K562 (cell line): ENCODE data around the gene INPP4B. TPM values are rescaled to one million over a fixed set of nuclear protein-coding genes. Genes with fewer than 3 reads are reported as not detected.

Experiments
- ATAC-seq: fragments of 200-7000 bp; cut with Tn5 transposase; 3 replicates; pipeline ENCODE4 v1.9.1; 2020; ENCODE audit warnings: moderate library complexity
- BruUV-seq: library from RNA; stranded (reverse); fragments of 400-500 nt; replicated peaks from 2 replicates; lab custom pipeline; 2021; lab: Mats Ljungman, UMichigan
- CTCF ChIA-PET: fragments of 300-600 bp; formaldehyde crosslinking; extraction: SDS; loops from one replicate; lab custom pipeline; 2021; ENCODE audit warnings: low intra/inter-chr PET ratio; lab: Yijun Ruan, JAX
- POLR2A ChIA-PET: fragments of 300-600, 350-650 bp; sonication (Branson Sonifier 250); formaldehyde crosslinking; extraction: SDS; loops from one replicate; lab custom pipeline; 2021; ENCODE audit warnings: antibody characterized with exemption, inconsistent platforms; lab: Yijun Ruan, JAX
- DNase-seq, 4 experiments: peaks; one replicate each; pipeline versions ENCODE4 v3.0.0 to v3.0.0-alpha.2; 2011 to 2018; ENCODE audit warnings: low spot score in 3 of 4, mixed read lengths in 3 of 4; ENCODE audit errors: extremely low read depth in 1 of 4
- FAIRE-seq: peaks from 2 replicates; lab custom pipeline; 2011; peaks lifted over from hg19 to GRCh38; lab: Jason Lieb, UNC
- H2AFZ ChIP-seq: 2 replicates; pipeline ENCODE4 v1.6.0; 2011; ENCODE audit warnings: low read depth, low read length, control low read depth, inconsistent platforms
- H3K27ac ChIP-seq: fragments of 200-600 bp; 3 replicates; pipeline ENCODE4 v1.8.0; 2011; ENCODE audit warnings: low read depth, mild to moderate bottlenecking, control low read depth, inconsistent platforms, low read length, moderate library complexity, mixed read lengths; ENCODE audit errors: extremely low read depth
- H3K27me3 ChIP-seq, 2 experiments: fragments of 300-600 bp in 1 of 2; 2 replicates in 1 of 2; 3 replicates in 1 of 2; pipeline versions ENCODE4 v1.6.0 to v1.8.0; 2011; ENCODE audit warnings: inconsistent platforms in 2 of 2, low read length in 2 of 2, mild to moderate bottlenecking in 1 of 2, mixed read lengths in 1 of 2, moderate library complexity in 1 of 2; ENCODE audit not compliant: control insufficient read depth in 2 of 2, insufficient read depth in 2 of 2
- H3K36me3 ChIP-seq: fragments of 300-600 bp; 3 replicates; pipeline ENCODE4 v1.8.0; 2011; ENCODE audit warnings: mild to moderate bottlenecking, low read length, inconsistent platforms; ENCODE audit not compliant: control insufficient read depth, insufficient read depth
- H3K4me1 ChIP-seq, 2 experiments: fragments of 200-600 bp in 1 of 2; replicated peaks in 1 of 2; 2 replicates in 1 of 2; 3 replicates in 1 of 2; pipeline versions ENCODE4 v1.5.1 to v1.8.0; 2011; ENCODE audit warnings: inconsistent platforms in 2 of 2, low read length in 2 of 2, mild to moderate bottlenecking in 1 of 2, mixed read lengths in 1 of 2, moderate library complexity in 1 of 2; ENCODE audit not compliant: control insufficient read depth in 2 of 2, insufficient read depth in 2 of 2
- H3K4me2 ChIP-seq: 2 replicates; pipeline ENCODE4 v1.6.1; 2011; ENCODE audit warnings: low read length, control low read depth, inconsistent platforms, mixed read lengths; ENCODE audit not compliant: insufficient read depth
- H3K4me3 ChIP-seq: fragments of 200-600 bp; sonication (generic), shearing (Covaris generic); 2 replicates; pipeline ENCODE4 v1.5.1; 2016; ENCODE audit warnings: control low read depth, inconsistent platforms
- H3K79me2 ChIP-seq: fragments of 200-600 bp; 3 replicates; pipeline ENCODE4 v1.8.0; 2011; ENCODE audit warnings: low read length, inconsistent platforms; ENCODE audit not compliant: control insufficient read depth, insufficient read depth
- H3K9ac ChIP-seq, 2 experiments: 2 replicates each; pipeline versions ENCODE4 v1.6.0 to v1.6.1; 2011; ENCODE audit warnings: low read depth in 2 of 2, low read length in 2 of 2, control low read depth in 1 of 2, inconsistent platforms in 1 of 2, mild to moderate bottlenecking in 1 of 2, mixed read lengths in 1 of 2; ENCODE audit not compliant: insufficient read depth in 1 of 2
- H3K9me1 ChIP-seq: one replicate; pipeline ENCODE4 v1.6.0; 2011; ENCODE audit warnings: inconsistent platforms, mild to moderate bottlenecking, low read length, moderate library complexity; ENCODE audit not compliant: control insufficient read depth, insufficient read depth
- H3K9me3 ChIP-seq: replicated peaks from 2 replicates; pipeline ENCODE4 v1.5.1; 2011; ENCODE audit warnings: low read depth, low read length, inconsistent platforms; ENCODE audit not compliant: control insufficient read depth, insufficient read depth
- H4K20me1 ChIP-seq: replicated peaks from 2 replicates; pipeline ENCODE4 v1.6.1; 2011; ENCODE audit warnings: low read length, inconsistent platforms, mixed read lengths; ENCODE audit not compliant: control insufficient read depth, insufficient read depth
- CBX2 ChIP-seq: fragments of 200-600 bp; sonication (generic); IDR thresholded peaks from one replicate; pipeline ENCODE4 v1.6.1; 2012; ENCODE audit warnings: mild to moderate bottlenecking, low read length, inconsistent platforms; ENCODE audit not compliant: insufficient read depth, poor library complexity, severe bottlenecking
- CCNT2 ChIP-seq: IDR thresholded peaks from 2 replicates; pipeline ENCODE4 v1.6.1; 2011; ENCODE audit warnings: borderline replicate concordance, low read depth, mild to moderate bottlenecking, moderate library complexity, mixed read lengths, low read length; ENCODE audit not compliant: insufficient read length; ENCODE audit errors: extremely low read depth
- HNRNPK ChIP-seq: fragments of 200-400 bp; formaldehyde crosslinking; IDR thresholded peaks from one replicate; pipeline ENCODE4 v1.6.1; 2018; ENCODE audit warnings: mild to moderate bottlenecking, low read depth, low read length; ENCODE audit not compliant: poor library complexity, severe bottlenecking
- SIX5 ChIP-seq, 2 experiments: IDR thresholded peaks; 2 replicates each; pipeline ENCODE4 v1.6.1; 2011; ENCODE audit warnings: low read length in 2 of 2, borderline replicate concordance in 1 of 2, low read depth in 1 of 2, mild to moderate bottlenecking in 1 of 2, moderate library complexity in 1 of 2; ENCODE audit not compliant: insufficient read depth in 1 of 2
- STAG1 ChIP-seq: sonication (generic); formaldehyde crosslinking; IDR thresholded peaks from 2 replicates; pipeline ENCODE4 v1.5.0; 2020; ENCODE audit warnings: missing genetic modification reagents, borderline replicate concordance
- ZEB2 ChIP-seq: fragments of 450-650 bp; IDR thresholded peaks from 2 replicates; pipeline ENCODE4 v1.6.1; 2016
- ZNF24 ChIP-seq: fragments of 450-650 bp; IDR thresholded peaks from 2 replicates; pipeline ENCODE4 v1.6.1; 2016
- ZNF384 ChIP-seq: IDR thresholded peaks from 2 replicates; pipeline ENCODE4 v1.6.1; 2012; ENCODE audit warnings: low read depth, low read length, improper control_type of control experiment
- ZNF583 ChIP-seq: fragments of 250-450 bp; sonication (Bioruptor Pico); IDR thresholded peaks from 2 replicates; pipeline ENCODE4 v1.4.0; 2020
- ZNF766 ChIP-seq: fragments of 200-800 bp; sonication (Bioruptor generic); conservative IDR thresholded peaks from 2 replicates; pipeline ENCODE4 v1.6.1; 2016; ENCODE audit warnings: missing genetic modification characterization, missing compliant biosample characterization
- ZSCAN29 ChIP-seq: fragments of 450-650 bp; IDR thresholded peaks from 2 replicates; pipeline ENCODE4 v1.6.1; 2017
- WGBS: fragments of 100-300 bp; shearing (Covaris generic); methylation state at CpG from one replicate; pipeline ENCODE4 v1.1.6; 2016; ENCODE audit warnings: low coverage, mixed read lengths; ENCODE audit not compliant: insufficient coverage; ENCODE audit errors: missing lambda C conversion rate; 5-methylcytosine and 5-hydroxymethylcytosine counted together
- in situ Hi-C: fragments of 300-500 bp; cut with MboI; formaldehyde crosslinking; loops from 4 replicates; pipeline ENCODE4 v1.15.0; 2018; ENCODE audit warnings: inconsistent platforms, mixed read lengths
- intact Hi-C: fragments of 100-400 bp; cut with micrococcal nuclease; formaldehyde crosslinking; loops from 2 replicates; pipeline ENCODE4 v1.14.2; 2022
- polyA plus RNA-seq, 8 experiments: library from polyadenylated mRNA; depleted of rRNA in 4 of 8; stranded (reverse) in 5 of 8; unstranded in 3 of 8; fragments of >200 nt; fragmentation: Nextera tagmentation in 2 of 8; fragmentation: Illumina TruSeq in 1 of 8; extraction: Ambion mirVana in 2 of 8; extraction: Trizol in 1 of 8; gene quantifications; 2 replicates each; pipeline versions ENCODE4 v1.2.1 to v1.2.3, GENCODE V29; 2011 to 2014; ENCODE audit warnings: inconsistent platforms in 1 of 8, missing spikeins in 1 of 8
- total RNA-seq, 7 experiments: library from RNA; depleted of rRNA in 6 of 7; stranded (reverse); fragments of >200 nt in 6 of 7; fragmentation: Illumina TruSeq in 2 of 7; extraction: Trizol in 2 of 7; gene quantifications; 2 replicates each; pipeline versions ENCODE4 v1.2.1 to v1.2.3, GENCODE V29; 2011 to 2021; ENCODE audit warnings: low replicate concordance in 1 of 7
- TF ChIP-seq, protein P1 (sequence below): fragments of 250-450 bp; sonication (Bioruptor Pico); IDR thresholded peaks from 2 replicates; pipeline ENCODE4 v1.8.0; 2022; ENCODE audit warnings: moderate library complexity, mild to moderate bottlenecking, inconsistent platforms
- TF ChIP-seq, protein P2 (sequence below): fragments of 250-450 bp; sonication (Bioruptor Pico); IDR thresholded peaks from 2 replicates; pipeline ENCODE4 v1.4.0; 2020; ENCODE audit warnings: mild to moderate bottlenecking, moderate library complexity

Gene INPP4B
- total and polyA plus RNA-seq, 9 of the 15 experiments (the other 6 are each of a cell fraction or from before 2014, with no cell fraction given): 0.04 to 0.11 TPM; not detected in 7

DNA sequence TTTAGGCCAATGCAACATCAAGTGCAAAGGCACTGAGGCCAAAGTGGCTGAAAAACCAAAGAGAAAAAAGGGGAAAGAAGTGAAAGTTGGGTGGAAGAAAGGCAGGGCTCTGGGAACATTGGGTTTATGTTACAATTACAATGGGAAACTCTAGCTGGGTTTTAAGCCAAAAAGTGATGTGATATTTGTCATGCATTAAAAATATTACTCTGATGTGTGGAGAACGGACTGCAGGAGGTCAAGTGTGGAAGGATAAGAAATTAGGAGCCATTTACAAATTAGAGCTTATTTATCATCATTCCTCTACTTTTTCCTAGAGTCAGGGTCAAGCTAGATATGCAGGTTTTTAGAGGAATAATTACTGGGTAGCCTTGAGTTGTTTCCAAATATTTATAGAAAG lies 516.8 kb downstream of the INPP4B start:
- no peaks in the 10 kb centered on the region for H3K36me3 ChIP-seq
- ChIA-PET CTCF (no interaction called here), POLR2A (no interaction called here)
- H3K9ac ChIP-seq: no peak overlapping the region
- ATAC-seq (no peak), DNase-seq (no peak), FAIRE-seq (no peak)
- intact Hi-C loops (no loop called here), in situ Hi-C loops (no loop called here)
- 0% methylated on average over 1 of the region's 1 CpG for WGBS
- H4K20me1 ChIP-seq: no peaks in the 10 kb centered on the region
- H2AFZ ChIP-seq: no peak overlapping the region
- TF ChIP-seq CBX2 (no peak), ZNF24 (no peak), CCNT2 (no peak)
- no peaks in the 10 kb centered on the region for H3K79me2 ChIP-seq
- no peaks in the 10 kb centered on the region for H3K4me1 ChIP-seq
- no peak overlapping the region for H3K4me2 ChIP-seq
- no peak overlapping the region for H3K27ac ChIP-seq
- BruUV-seq: no TSS peak
- no peaks in the 10 kb centered on the region for H3K27me3 ChIP-seq
- H3K9me1 ChIP-seq: no peaks in the 10 kb centered on the region
- H3K4me3 ChIP-seq: no peak overlapping the region
- no peaks in the 10 kb centered on the region for H3K9me3 ChIP-seq

DNA sequence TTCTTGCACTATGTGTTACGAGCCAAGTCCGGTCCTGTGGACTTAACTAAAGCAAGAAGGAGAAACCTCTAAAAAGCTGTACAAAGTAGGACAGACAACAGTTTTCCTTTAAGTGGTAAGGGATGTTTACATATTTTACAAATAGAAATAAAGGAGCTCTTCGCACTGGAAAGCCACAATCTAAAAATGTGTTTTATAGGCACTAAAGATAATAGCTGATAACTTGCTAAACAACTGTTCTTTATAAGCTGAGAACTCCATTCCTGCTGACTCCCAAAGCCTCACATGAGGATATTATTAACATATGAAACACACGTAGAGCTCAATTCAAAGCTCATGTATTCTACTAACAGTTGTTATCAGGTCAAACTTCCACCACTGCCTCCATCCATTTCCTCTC lies 519.9 kb downstream of the INPP4B start:
- Histone ChIP-seq H3K36me3 (no peaks in the 10 kb centered on the region), H2AFZ (no peak overlapping the region), H3K4me1 (no peaks in the 10 kb centered on the region), H4K20me1 (no peaks in the 10 kb centered on the region), H3K9ac (no peak overlapping the region), H3K9me1 (no peaks in the 10 kb centered on the region), H3K79me2 (no peaks in the 10 kb centered on the region), H3K4me3 (no peak overlapping the region), H3K4me2 (no peak overlapping the region), H3K9me3 (no peaks in the 10 kb centered on the region), H3K27ac (no peak overlapping the region), H3K27me3 (no peaks in the 10 kb centered on the region)
- intact Hi-C loops (no loop called here), in situ Hi-C loops (no loop called here)
- no peak for DNase-seq
- ChIA-PET POLR2A (no interaction called here), CTCF (no interaction called here)
- WGBS: 0% methylated on average over 4 of the region's 4 CpGs
- no peak for FAIRE-seq
- no peak for ATAC-seq
- BruUV-seq: no TSS peak
- TF ChIP-seq ZNF766 (CRISPR knock-in tag) (no peak), ZSCAN29 (no peak), SIX5 (IDR thresholded peaks at IDR 0.05; ENCODE audit: borderline replicate concordance in 1 of 2, insufficient read depth in 1 of 2, low read depth in 1 of 2, low read length in 2 of 2) (no peak), STAG1 (CRISPR knock-in tag) (no peak), ZNF583 (CRISPR knock-in tag) (no peak), ZEB2 (no peak), HNRNPK (no peak), ZNF384 (no peak)
- TF ChIP-seq, protein P1, sequence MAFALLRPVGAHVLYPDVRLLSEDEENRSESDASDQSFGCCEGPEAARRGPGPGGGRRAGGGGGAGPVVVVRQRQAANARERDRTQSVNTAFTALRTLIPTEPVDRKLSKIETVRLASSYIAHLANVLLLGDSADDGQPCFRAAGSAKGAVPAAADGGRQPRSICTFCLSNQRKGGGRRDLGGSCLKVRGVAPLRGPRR (CRISPR knock-in tag): no peak
- TF ChIP-seq, protein P2, sequence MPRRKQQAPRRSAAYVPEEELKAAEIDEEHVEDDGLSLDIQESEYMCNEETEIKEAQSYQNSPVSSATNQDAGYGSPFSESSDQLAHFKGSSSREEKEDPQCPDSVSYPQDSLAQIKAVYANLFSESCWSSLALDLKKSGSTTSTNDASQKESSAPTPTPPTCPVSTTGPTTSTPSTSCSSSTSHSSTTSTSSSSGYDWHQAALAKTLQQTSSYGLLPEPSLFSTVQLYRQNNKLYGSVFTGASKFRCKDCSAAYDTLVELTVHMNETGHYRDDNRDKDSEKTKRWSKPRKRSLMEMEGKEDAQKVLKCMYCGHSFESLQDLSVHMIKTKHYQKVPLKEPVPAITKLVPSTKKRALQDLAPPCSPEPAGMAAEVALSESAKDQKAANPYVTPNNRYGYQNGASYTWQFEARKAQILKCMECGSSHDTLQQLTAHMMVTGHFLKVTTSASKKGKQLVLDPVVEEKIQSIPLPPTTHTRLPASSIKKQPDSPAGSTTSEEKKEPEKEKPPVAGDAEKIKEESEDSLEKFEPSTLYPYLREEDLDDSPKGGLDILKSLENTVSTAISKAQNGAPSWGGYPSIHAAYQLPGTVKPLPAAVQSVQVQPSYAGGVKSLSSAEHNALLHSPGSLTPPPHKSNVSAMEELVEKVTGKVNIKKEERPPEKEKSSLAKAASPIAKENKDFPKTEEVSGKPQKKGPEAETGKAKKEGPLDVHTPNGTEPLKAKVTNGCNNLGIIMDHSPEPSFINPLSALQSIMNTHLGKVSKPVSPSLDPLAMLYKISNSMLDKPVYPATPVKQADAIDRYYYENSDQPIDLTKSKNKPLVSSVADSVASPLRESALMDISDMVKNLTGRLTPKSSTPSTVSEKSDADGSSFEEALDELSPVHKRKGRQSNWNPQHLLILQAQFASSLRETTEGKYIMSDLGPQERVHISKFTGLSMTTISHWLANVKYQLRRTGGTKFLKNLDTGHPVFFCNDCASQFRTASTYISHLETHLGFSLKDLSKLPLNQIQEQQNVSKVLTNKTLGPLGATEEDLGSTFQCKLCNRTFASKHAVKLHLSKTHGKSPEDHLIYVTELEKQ (CRISPR knock-in tag): no peak
